ENCODE data around the gene TDP2. TPM values are rescaled to one million over a fixed set of nuclear protein-coding genes. Genes with fewer than 3 reads are reported as not detected.
A peak's percentile ranks its signal among the peaks of the same experiment; 100 is the strongest.

Gene TDP2
- total RNA-seq, 2 experiments from 2014 or later: 63.9 to 64.6 TPM

GRCh38 chr6:24649691-24650090 is 17.0 kb downstream of the TDP2 start:
- no peak overlapping the region for H3K4me3 ChIP-seq (ENCODE audit: low read length)
- H3K27me3 ChIP-seq (ENCODE audit: control insufficient read depth in 1 of 2, insufficient read depth in 2 of 2, low read length in 2 of 2): no peaks in the 10 kb centered on the region
- no peak for TF ChIP-seq CTCF (IDR thresholded peaks at IDR 0.05)
- POLR2A ChIA-PET: interaction anchor here (1.7 kb wide), 1 partner anchor 17 kb away, joined by 6 read pairs; the partner anchor contains the start of genes ACOT13 and TDP2
- H3K9me3 ChIP-seq (ENCODE audit: control insufficient read depth in 1 of 2, insufficient read depth in 1 of 2, low read length in 2 of 2): no peaks in the 10 kb centered on the region
- DNase-seq (no peak), ATAC-seq (ENCODE audit: poor library complexity) (no peak)
- H3K9me3 Mint-ChIP-seq: no peaks in the 10 kb centered on the region
- intact Hi-C loops (cut with DNase I, micrococcal nuclease): no loop called here
- peaks cover 43% of the 10 kb centered on the region for H3K36me3 Mint-ChIP-seq (ENCODE audit: low read depth)
- H3K36me3 ChIP-seq (ENCODE audit: insufficient read depth, low read length): peaks cover 42% of the 10 kb centered on the region
- no peak overlapping the region for H3K27ac Mint-ChIP-seq
- CTCF ChIA-PET: interaction anchor here (1.1 kb wide), 2 partner anchors 17 to 69 kb away, joined by 4 read pairs; partner anchors contain the start of genes ACOT13 and TDP2
- peaks cover 9% of the 10 kb centered on the region for H3K27me3 Mint-ChIP-seq
- H3K4me3 Mint-ChIP-seq: no peak overlapping the region
- no peak overlapping the region for H3K27ac ChIP-seq (ENCODE audit: low read depth in 1 of 2, low read length in 2 of 2)
- peaks cover 20% of the 10 kb centered on the region for H3K4me1 Mint-ChIP-seq (ENCODE audit: low read depth)
- H3K4me1 ChIP-seq (ENCODE audit: insufficient read depth, low read length): peaks cover 11% of the 10 kb centered on the region

- peaks cover 16% of the 10 kb centered on the region for H3K27me3 Mint-ChIP-seq
- Histone ChIP-seq H3K4me1 (ENCODE audit: insufficient read depth, low read length) (peaks cover 11% of the 10 kb centered on the region), H3K36me3 (ENCODE audit: insufficient read depth, low read length) (peaks cover 29% of the 10 kb centered on the region), H3K27ac (ENCODE audit: low read depth in 1 of 2, low read length in 2 of 2) (no peak overlapping the region), H3K9me3 (ENCODE audit: control insufficient read depth in 1 of 2, insufficient read depth in 1 of 2, low read length in 2 of 2) (no peaks in the 10 kb centered on the region), H3K27me3 (ENCODE audit: control insufficient read depth in 1 of 2, insufficient read depth in 2 of 2, low read length in 2 of 2) (peaks cover 6% of the 10 kb centered on the region in 2 experiments), H3K4me3 (ENCODE audit: low read length) (no peak overlapping the region)
- no peaks in the 10 kb centered on the region for H3K9me3 Mint-ChIP-seq
- DNase-seq (no peak), ATAC-seq (ENCODE audit: poor library complexity) (no peak)
- peaks cover 31% of the 10 kb centered on the region for H3K36me3 Mint-ChIP-seq (ENCODE audit: low read depth)
- ChIA-PET POLR2A (interaction anchor here (0.7 kb wide), 1 partner anchor 10 kb away, joined by 3 read pairs; no protein-coding TSS in a partner anchor), CTCF (interaction anchor here (3.6 kb wide), 1 partner anchor 19 kb away, joined by 17 read pairs; the partner anchor contains the start of genes ACOT13 and TDP2)
- no peak overlapping the region for H3K4me3 Mint-ChIP-seq
- peak overlapping the region; percentile 3 for H3K27ac Mint-ChIP-seq
- H3K4me1 Mint-ChIP-seq (ENCODE audit: low read depth): peaks cover 20% of the 10 kb centered on the region
- no peak for TF ChIP-seq CTCF (IDR thresholded peaks at IDR 0.05)
- intact Hi-C loops (cut with DNase I, micrococcal nuclease): no loop called here
These were observed 18.4 kb downstream of the TDP2 start for GRCh38 chr6:24648276-24648675.

GRCh38 chr6:24646771-24647170 is 19.9 kb downstream of the TDP2 start:
- Histone ChIP-seq H3K36me3 (ENCODE audit: insufficient read depth, low read length) (peaks cover 14% of the 10 kb centered on the region), H3K9me3 (ENCODE audit: control insufficient read depth in 1 of 2, insufficient read depth in 1 of 2, low read length in 2 of 2) (no peaks in the 10 kb centered on the region), H3K27ac (ENCODE audit: low read depth in 1 of 2, low read length in 2 of 2) (no peak overlapping the region), H3K4me3 (ENCODE audit: low read length) (no peak overlapping the region), H3K4me1 (ENCODE audit: insufficient read depth, low read length) (peaks cover 11% of the 10 kb centered on the region), H3K27me3 (ENCODE audit: control insufficient read depth in 1 of 2, insufficient read depth in 2 of 2, low read length in 2 of 2) (peaks cover 6% of the 10 kb centered on the region in 2 experiments)
- intact Hi-C loops (cut with DNase I, micrococcal nuclease): loop anchor here (1.0 to 2.0 kb wide), 2 partner anchors 20 to 21 kb away; partner anchors contain the start of genes ACOT13 (in 2 of the 2) and TDP2 (in 1 of the 2)
- no peak for TF ChIP-seq CTCF (IDR thresholded peaks at IDR 0.05)
- no peaks in the 10 kb centered on the region for H3K9me3 Mint-ChIP-seq
- peak overlapping the region; percentile 68 for H3K27ac Mint-ChIP-seq
- ATAC-seq (ENCODE audit: poor library complexity): no peak
- H3K4me3 Mint-ChIP-seq: peak overlapping the region; percentile 87
- ChIA-PET CTCF (interaction anchor here (1.1 to 3.6 kb wide), 3 partner anchors 20 to 66 kb away, joined by 6 to 19 read pairs (median 17); partner anchors contain the start of genes ACOT13 and TDP2), POLR2A (interaction anchor here (0.6 to 2.4 kb wide), 7 partner anchors 8 to 233 kb away, joined by 3 to 28 read pairs (median 5); partner anchors contain the start of genes ACOT13, ALDH5A1, C6orf62 and TDP2)
- H3K27me3 Mint-ChIP-seq: peaks cover 17% of the 10 kb centered on the region
- no peak for DNase-seq
- H3K4me1 Mint-ChIP-seq (ENCODE audit: low read depth): peaks cover 16% of the 10 kb centered on the region
- peaks cover 16% of the 10 kb centered on the region for H3K36me3 Mint-ChIP-seq (ENCODE audit: low read depth)

Data from CD4-positive, alpha-beta T cell (primary cell).